Measurements from ENCODE around the gene LRP6.

The LRP6 gene

DNA sequence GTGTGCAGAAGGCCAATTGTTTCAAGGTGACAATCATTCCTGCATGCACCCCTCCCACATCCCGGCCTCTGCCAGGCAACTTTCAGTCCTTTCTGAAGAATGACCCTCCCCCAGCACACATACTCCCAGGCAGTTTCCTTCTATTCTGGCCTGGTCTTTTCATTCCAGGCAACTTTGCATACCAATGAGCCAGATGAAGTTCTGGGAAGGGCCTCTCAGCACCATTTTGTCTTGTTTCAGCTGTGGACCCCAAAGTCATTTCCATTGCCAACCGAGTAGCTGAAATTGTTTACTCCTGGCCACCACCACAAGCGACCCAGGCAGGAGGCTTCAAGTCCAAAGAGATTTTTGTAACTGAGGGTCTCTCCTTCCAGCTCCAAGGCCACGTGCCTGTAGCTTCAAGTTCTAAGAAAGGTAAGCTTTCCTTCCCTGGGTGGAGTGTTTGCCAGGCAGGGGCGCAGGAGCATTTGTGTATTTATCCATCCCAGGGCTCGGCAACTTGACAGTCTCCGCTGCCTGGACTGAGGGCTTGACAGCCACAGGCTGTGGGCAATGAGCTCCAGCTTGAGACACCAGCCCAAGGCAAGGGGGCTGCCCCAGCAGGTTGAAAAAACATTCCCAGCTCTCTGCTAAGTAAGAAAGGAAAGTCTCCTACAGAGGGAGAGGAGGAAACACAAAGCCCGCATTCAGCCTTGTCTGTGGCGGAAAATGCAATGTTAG is 179.7 kb downstream of the LRP6 start:
- no peak for DNase-seq (ENCODE audit: extremely low read depth, low read depth)
- H3K4me3 ChIP-seq (replicated peaks; ENCODE audit: low read depth, low read length): no peak overlapping the region
- TF ChIP-seq CTCF (IDR thresholded peaks at IDR 0.05; ENCODE audit: low read depth, low read length, missing control alignments): no peak

- H3K4me3 ChIP-seq (replicated peaks; ENCODE audit: low read depth, low read length): no peak overlapping the region
- no peak for DNase-seq (ENCODE audit: extremely low read depth, low read depth)
- TF ChIP-seq CTCF (IDR thresholded peaks at IDR 0.05; ENCODE audit: low read depth, low read length, missing control alignments): no peak
Observed at GRCh38 chr12:12086362-12086761, 180.5 kb downstream of the LRP6 start.

- DNase-seq (ENCODE audit: extremely low read depth, low read depth): no peak
- TF ChIP-seq CTCF (IDR thresholded peaks at IDR 0.05; ENCODE audit: low read depth, low read length, missing control alignments): no peak
- no peak overlapping the region for H3K4me3 ChIP-seq (replicated peaks; ENCODE audit: low read depth, low read length)
Observed at GRCh38 chr12:12083688-12084087, 183.2 kb downstream of the LRP6 start.

DNA sequence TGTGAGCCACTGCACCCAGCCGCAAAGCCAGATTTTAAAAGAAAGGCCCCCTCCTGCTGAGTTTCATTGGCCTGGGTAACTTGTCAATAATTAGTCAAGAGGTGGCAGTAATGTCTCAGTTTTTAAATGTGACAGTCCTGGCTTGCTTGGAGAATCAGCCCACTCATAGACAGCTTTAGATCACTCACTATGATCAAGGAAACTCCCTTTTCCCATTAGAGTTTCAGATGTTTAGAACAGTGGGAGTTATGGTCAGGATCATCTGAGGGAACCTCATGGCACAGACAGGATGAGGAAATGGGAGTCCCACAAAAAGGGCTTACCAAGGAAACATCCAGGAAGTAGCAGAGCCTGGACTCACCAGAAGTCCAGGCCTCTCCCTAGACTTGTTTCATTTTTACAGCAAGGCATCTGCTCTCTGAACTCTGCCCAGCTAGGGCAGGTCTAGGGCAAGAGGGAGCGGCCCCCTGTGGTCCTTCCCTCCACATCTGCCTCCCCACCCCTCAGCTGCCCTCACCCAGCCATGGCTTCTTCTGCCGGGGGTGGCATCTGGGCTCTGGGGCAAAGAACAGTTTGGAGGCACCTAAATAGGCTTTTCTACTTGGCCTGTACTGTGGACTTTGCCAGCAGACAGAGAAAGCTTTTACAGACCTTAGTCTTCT is 184.9 kb downstream of the LRP6 start:
- TF ChIP-seq CTCF (IDR thresholded peaks at IDR 0.05; ENCODE audit: low read depth, low read length, missing control alignments): no peak
- H3K4me3 ChIP-seq (replicated peaks; ENCODE audit: low read depth, low read length): no peak overlapping the region
- DNase-seq (ENCODE audit: extremely low read depth, low read depth): no peak

- DNase-seq (ENCODE audit: extremely low read depth, low read depth): no peak
- no peak for TF ChIP-seq CTCF (IDR thresholded peaks at IDR 0.05; ENCODE audit: low read depth, low read length, missing control alignments)
- no peak overlapping the region for H3K4me3 ChIP-seq (replicated peaks; ENCODE audit: low read depth, low read length)
Observed at GRCh38 chr12:12079291-12079690, 187.6 kb downstream of the LRP6 start.

GRCh38 chr12:12072064-12072760 is 194.6 kb downstream of the LRP6 start:
- no peak for DNase-seq (ENCODE audit: extremely low read depth, low read depth)
- TF ChIP-seq CTCF (IDR thresholded peaks at IDR 0.05; ENCODE audit: low read depth, low read length, missing control alignments): no peak
- H3K4me3 ChIP-seq (replicated peaks; ENCODE audit: low read depth, low read length): no peak overlapping the region
